Colon (tissue), 2 donors: Measurements from ENCODE around the gene KRTAP10-12.

Experiments used
- FAIRE-seq: peaks from 2 replicates; lab custom pipeline; 2012; peaks lifted over from hg19 to GRCh38; lab: Jason Lieb, UNC
- donor health status: control.
- donor health status: control.

The KRTAP10-12 gene

DNA sequence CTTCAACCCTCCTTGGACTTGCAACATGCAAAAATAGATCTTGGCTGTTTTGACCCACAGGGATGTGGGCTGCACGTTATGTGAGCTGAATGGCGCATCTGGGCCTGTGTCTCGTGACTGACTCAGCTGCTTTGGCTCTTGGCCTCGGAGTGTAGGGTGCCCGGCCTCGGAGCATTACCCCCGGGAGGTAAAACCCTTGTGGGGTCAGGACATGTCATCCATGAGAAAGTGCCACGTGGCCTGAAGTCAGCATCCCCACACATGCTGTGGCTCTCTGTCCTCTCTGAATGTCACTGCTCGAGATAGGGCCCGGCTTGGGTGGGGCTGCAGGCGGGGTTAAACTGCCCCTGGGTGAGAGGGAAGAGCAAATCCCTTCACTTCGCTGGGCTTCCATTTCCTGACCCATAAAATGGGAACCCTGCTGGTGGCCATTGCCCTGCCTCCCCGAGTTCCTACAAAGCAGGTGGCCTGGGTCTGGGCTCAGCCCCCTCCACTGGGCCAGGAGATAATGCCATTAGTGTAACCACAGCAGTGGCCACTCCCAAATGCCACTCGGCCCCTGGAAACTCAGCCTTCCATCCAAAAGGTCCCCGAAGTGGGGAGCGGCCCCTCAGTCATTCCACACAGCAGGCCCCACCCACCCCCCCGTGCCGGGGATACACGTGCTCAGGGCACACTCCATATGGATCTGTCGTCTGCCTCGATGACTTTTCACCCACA lies 37.2 kb downstream of the KRTAP10-12 start:
- no peak for FAIRE-seq

DNA sequence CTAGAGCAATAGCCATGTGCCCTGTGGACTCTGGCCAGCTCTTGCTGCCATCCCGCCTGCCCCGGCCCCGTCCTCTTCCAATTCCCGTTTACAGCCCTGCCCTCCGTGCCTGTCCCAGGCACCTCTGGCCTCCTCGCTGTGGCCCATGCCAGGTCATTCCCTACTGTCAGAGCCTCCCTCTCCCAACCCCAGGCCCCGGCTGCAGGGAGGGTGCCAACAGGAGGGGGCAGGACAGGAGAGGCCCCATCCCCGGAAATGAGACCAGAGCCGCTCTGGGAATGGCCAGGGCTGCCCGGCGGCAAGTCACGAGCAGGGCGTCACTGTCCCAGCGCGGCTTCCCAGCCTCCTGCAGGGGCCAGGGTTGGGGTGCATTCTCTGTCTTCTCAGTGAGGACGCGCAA lies 37.9 kb downstream of the KRTAP10-12 start:
- FAIRE-seq, result no peak

DNA sequence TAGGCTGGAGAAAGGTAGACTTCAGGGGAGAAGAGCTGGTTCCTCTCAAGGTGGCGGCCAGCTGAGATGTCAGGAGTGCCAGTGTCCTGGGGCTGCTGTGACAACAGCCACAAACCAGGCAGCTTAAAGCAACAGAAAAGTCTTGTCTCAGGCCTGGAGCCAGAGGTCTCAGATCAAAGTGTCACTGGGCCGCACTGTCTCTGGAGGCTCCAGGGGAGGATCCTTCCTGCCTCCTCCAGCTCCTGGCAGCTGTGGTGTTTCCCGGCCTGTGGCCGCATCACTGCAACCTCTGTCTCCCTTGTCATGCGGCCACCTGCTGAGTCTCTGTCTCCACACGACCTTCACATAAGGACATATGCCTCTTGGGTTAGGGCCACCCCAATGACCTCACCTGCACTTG lies 38.8 kb downstream of the KRTAP10-12 start:
- no peak for FAIRE-seq

DNA sequence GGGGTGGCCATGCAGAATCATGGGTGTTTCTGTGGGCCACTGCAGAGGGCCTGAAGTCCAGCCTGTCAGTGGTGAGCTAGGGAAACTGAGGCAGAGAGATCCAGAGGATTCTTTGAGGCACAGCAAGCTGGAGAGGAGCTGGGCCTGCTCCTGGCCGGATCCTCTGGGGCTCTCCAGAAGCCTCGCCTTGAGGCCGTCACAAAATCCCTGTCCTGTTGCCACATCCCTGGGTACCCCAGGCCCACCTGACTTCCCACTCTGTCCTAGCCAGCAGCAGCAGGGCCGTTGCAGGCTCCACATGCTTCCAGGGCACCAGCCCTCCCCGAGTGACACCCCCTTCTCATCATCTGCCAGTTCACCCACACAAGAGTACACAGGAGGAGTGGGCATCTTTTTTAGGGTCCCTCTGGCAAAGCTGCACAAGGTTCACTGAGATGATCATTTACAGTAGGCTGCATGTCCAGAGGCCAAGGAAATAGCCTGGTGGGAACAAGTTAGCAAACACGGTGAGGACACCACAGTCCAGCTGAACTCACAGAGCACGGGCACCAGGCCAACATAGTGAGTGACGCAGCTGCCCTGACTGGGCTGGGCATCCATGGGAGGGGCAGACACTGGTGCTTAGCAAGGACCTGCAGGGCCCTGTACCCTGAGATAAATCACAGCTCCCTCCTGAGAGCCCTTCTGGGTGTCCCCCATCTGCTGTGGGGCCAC lies 39.5 kb downstream of the KRTAP10-12 start:
- FAIRE-seq, result no peak

GRCh38 chr21:44737706-44738354 lies 40.9 kb downstream of the KRTAP10-12 start:
- FAIRE-seq, result no peak

GRCh38 chr21:44738621-44739020 lies 41.6 kb downstream of the KRTAP10-12 start:
- no peak for FAIRE-seq

DNA sequence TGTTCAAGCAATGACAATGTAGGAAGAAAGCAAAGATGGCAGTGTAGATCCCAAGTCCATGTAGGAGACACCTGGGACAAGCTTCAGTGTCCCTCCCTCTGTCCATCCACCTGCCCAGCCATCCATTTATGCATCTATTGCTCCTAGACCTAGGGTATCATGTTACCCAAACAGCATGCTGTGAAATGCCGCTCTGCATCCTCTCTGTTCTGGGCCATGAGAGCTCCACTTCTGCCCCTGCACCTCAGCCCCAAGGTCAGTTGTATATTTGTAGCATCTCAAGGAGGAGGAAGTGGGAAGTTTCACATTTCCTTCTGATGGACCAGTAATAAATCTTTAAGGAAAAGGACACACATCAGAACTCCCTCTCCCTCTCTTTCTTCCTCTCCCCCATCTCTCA lies 42.3 kb downstream of the KRTAP10-12 start:
- FAIRE-seq, result no peak

- FAIRE-seq, result no peak
Measured at GRCh38 chr21:44740742-44741141, 43.8 kb downstream of the KRTAP10-12 start.

- no peak for FAIRE-seq
Measured at GRCh38 chr21:44741921-44742320, 44.9 kb downstream of the KRTAP10-12 start.

GRCh38 chr21:44742418-44743153 lies 45.6 kb downstream of the KRTAP10-12 start:
- no peak for FAIRE-seq
